Sigmoid colon (tissue), 7 donors: ENCODE measurements around the gene SHFL. TPM values are rescaled to one million over a fixed set of nuclear protein-coding genes. Genes with fewer than 3 reads are reported as not detected.

Source experiments
- DNase-seq: peaks from one replicate; pipeline ENCODE4 v3.0.0-alpha.2; 2019
- H3K27ac ChIP-seq, 4 donors: fragments of 200-600 bp; sonication (generic); one replicate each; pipeline ENCODE4 v1.5.1; 2016 to 2019; ENCODE audit warnings: mild to moderate bottlenecking in 1 of 4
- H3K27me3 ChIP-seq, 3 donors: fragments of 200-600 bp; sonication (generic); one replicate each; pipeline ENCODE4 v1.5.1; 2019; ENCODE audit warnings: mild to moderate bottlenecking in 1 of 3
- H3K36me3 ChIP-seq, 4 donors: fragments of 200-600 bp; sonication (generic); one replicate each; pipeline ENCODE4 v1.5.1; 2016 to 2019
- H3K4me1 ChIP-seq, 4 donors: fragments of 200-600 bp; sonication (generic); one replicate each; pipeline ENCODE4 v1.5.1; 2017 to 2019
- H3K4me3 ChIP-seq, 4 donors: fragments of 200-600 bp; sonication (generic); one replicate each; pipeline ENCODE4 v1.5.1; 2017 to 2019; ENCODE audit warnings: mild to moderate bottlenecking in 2 of 4, moderate library complexity in 1 of 4
- H3K9me3 ChIP-seq, 4 donors: fragments of 200-600 bp in 3 of 4; sonication (generic) in 3 of 4; one replicate each; pipeline versions ENCODE4 v1.5.1 to v1.6.1; 2013 to 2019
- CTCF ChIP-seq, 4 experiments: fragments of 450-650 bp in 3 of 4; fragments of 200-600 bp in 1 of 4; IDR thresholded peaks; one replicate each; pipeline ENCODE4 v1.5.1; 2016 to 2019; ENCODE audit warnings: antibody characterized with exemption in 4 of 4, mild to moderate bottlenecking in 3 of 4, moderate library complexity in 2 of 4
- EP300 ChIP-seq, 4 donors: sonication (generic); formaldehyde crosslinking; IDR thresholded peaks; one replicate each; pipeline ENCODE4 v1.6.1; 2017; ENCODE audit warnings: antibody characterized with exemption in 4 of 4
- POLR2A ChIP-seq, 2 donors: fragments of 450-650 bp; IDR thresholded peaks; one replicate each; pipeline ENCODE4 v1.6.1; 2016; ENCODE audit warnings: antibody characterized with exemption in 2 of 2, mild to moderate bottlenecking in 2 of 2, moderate library complexity in 2 of 2
- POLR2AphosphoS5 ChIP-seq, 4 donors: sonication (generic); formaldehyde crosslinking; IDR thresholded peaks; one replicate each; pipeline ENCODE4 v1.6.1; 2017; ENCODE audit warnings: antibody characterized with exemption in 4 of 4
- WGBS, 2 donors: extraction: QIAGEN DNeasy Blood & Tissue Kit; methylation state at CpG; one replicate each; pipeline ENCODE4 v1.1.7; 2013; 5-methylcytosine and 5-hydroxymethylcytosine counted together
- intact Hi-C: fragments of 100-400 bp; cut with DNase I; formaldehyde crosslinking; loops from one replicate; pipeline ENCODE4 v1.15.1; 2023
- polyA plus RNA-seq, 3 donors: library from polyadenylated mRNA; stranded (reverse); fragments of 200-250 nt; gene quantifications; one replicate each; pipeline ENCODE4 v1.2.3, GENCODE V29; 2013
- total RNA-seq, 4 donors: library from RNA; depleted of rRNA; stranded (reverse); fragments of >200 nt; gene quantifications; one replicate each; pipeline ENCODE4 v1.1.0, GENCODE V29; 2016
- donor health status: healthy with polysubstance abuse.
- donor health status: Bipolar disorder and iron deficiency.
- donor health status: healthy.

Gene SHFL
- total and polyA plus RNA-seq, 7 donors = 17.1 to 44.9 (median 26.2) TPM

GRCh38 chr19:10132905-10133304 lies 46.8 kb downstream of the SHFL start:
- no peak for DNase-seq
- no peak overlapping the region for H3K4me3 ChIP-seq
- H3K27me3 ChIP-seq = no peaks in the 10 kb centered on the region
- peaks cover 9 to 69% (median 31%) of the 10 kb centered on the region in 4 donors for H3K36me3 ChIP-seq
- intact Hi-C loops = no loop called here
- no peaks in the 10 kb centered on the region for H3K4me1 ChIP-seq
- H3K9me3 ChIP-seq = no peaks in the 10 kb centered on the region
- WGBS, 2 donors = 90 to 92% methylated on average over 7 of the region's 7 CpGs
- no peak for TF ChIP-seq CTCF (IDR thresholded peaks at IDR 0.05)
- TF ChIP-seq POLR2AphosphoS5 (IDR thresholded peaks at IDR 0.05) = no peak
- no peak for TF ChIP-seq EP300 (IDR thresholded peaks at IDR 0.05)
- no peak for TF ChIP-seq POLR2A (IDR thresholded peaks at IDR 0.05)
- H3K27ac ChIP-seq = no peak overlapping the region

GRCh38 chr19:10133596-10133995 lies 47.5 kb downstream of the SHFL start:
- no peak for DNase-seq
- intact Hi-C loops = no loop called here
- peaks cover 9 to 69% (median 37%) of the 10 kb centered on the region in 4 donors for H3K36me3 ChIP-seq
- no peak overlapping the region for H3K4me3 ChIP-seq
- WGBS, 2 donors = 86 to 88% methylated on average over 11 of the region's 11 CpGs
- TF ChIP-seq POLR2AphosphoS5 (IDR thresholded peaks at IDR 0.05) (no peak), POLR2A (IDR thresholded peaks at IDR 0.05) (no peak), EP300 (IDR thresholded peaks at IDR 0.05) (no peak), CTCF (IDR thresholded peaks at IDR 0.05) (no peak)
- no peaks in the 10 kb centered on the region for H3K27me3 ChIP-seq
- H3K9me3 ChIP-seq = no peaks in the 10 kb centered on the region
- no peaks in the 10 kb centered on the region for H3K4me1 ChIP-seq
- no peak overlapping the region for H3K27ac ChIP-seq

- Histone ChIP-seq H3K4me3 (no peak overlapping the region), H3K36me3 (peaks cover 9 to 69% (median 39%) of the 10 kb centered on the region in 4 donors), H3K27ac (no peak overlapping the region), H3K27me3 (no peaks in the 10 kb centered on the region), H3K4me1 (no peaks in the 10 kb centered on the region), H3K9me3 (no peaks in the 10 kb centered on the region)
- 94 to 96% methylated on average over 9 of the region's 9 CpGs for WGBS, 2 donors
- no peak for TF ChIP-seq POLR2A (IDR thresholded peaks at IDR 0.05)
- no peak for TF ChIP-seq CTCF (IDR thresholded peaks at IDR 0.05)
- TF ChIP-seq EP300 (IDR thresholded peaks at IDR 0.05) = no peak
- no peak for TF ChIP-seq POLR2AphosphoS5 (IDR thresholded peaks at IDR 0.05)
- intact Hi-C loops = no loop called here
- no peak for DNase-seq
Observed at GRCh38 chr19:10134040-10134439, 47.9 kb downstream of the SHFL start.

- DNase-seq = no peak
- 92 to 95% methylated on average over 39 of the region's 39 CpGs for WGBS, 2 donors
Observed at GRCh38 chr19:10135551-10136334, 49.6 kb downstream of the SHFL start.

More at GRCh38 chr19:10135551-10136334, 49.6 kb downstream of the SHFL start:
- Histone ChIP-seq H3K27ac (no peak overlapping the region), H3K9me3 (no peaks in the 10 kb centered on the region), H3K4me1 (no peaks in the 10 kb centered on the region), H3K36me3 (peaks cover 9 to 86% (median 55%) of the 10 kb centered on the region in 4 donors), H3K27me3 (no peaks in the 10 kb centered on the region), H3K4me3 (no peak overlapping the region)
- TF ChIP-seq POLR2A (IDR thresholded peaks at IDR 0.05) (no peak), CTCF (IDR thresholded peaks at IDR 0.05) (no peak), POLR2AphosphoS5 (IDR thresholded peaks at IDR 0.05) (no peak)
- intact Hi-C loops = no loop called here
